HCEC 1CT (cell line): ENCODE measurements around the gene CLINT1.

Experiments used
- DNase-seq: peaks from one replicate; pipeline ENCODE4 v3.0.0-alpha.2; 2017

The CLINT1 gene

DNA sequence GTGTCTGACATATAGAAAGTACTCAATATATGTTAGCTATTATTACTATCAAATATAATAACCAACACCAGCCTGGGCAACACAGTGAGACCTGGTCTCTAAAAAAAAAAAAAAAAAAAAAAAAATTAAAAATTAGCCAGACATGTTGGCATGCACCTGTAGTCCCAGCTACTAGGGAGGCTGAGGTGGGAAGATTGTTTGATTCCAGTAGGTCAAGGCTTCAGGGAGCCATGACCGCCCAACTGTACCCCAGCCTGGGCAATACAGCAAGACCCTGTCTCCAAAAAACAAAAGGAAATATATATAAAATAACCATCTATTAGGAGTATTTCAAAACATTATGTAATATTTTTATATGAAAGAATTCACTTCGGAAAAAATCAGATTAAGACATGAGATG, 40.6 kb downstream of the CLINT1 start:
- DNase-seq: no peak

DNA sequence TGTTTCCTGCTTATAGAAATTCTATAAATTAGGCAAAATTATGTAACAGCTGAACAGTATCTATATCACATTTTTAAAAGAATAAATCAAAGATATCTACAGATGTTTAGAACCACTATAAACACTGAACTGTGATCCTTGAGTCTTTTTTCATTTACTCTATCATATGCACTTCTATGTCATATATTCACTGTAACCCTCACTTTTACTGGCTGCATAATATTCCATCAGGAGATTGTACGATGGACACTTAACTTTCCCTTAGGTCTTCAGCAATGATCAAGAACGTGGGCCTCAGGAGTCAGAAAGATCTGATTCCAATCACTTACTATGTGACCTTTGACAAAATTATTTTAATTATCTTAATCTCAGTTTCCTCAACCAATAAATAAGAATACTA, 41.0 kb downstream of the CLINT1 start:
- no peak for DNase-seq

DNA sequence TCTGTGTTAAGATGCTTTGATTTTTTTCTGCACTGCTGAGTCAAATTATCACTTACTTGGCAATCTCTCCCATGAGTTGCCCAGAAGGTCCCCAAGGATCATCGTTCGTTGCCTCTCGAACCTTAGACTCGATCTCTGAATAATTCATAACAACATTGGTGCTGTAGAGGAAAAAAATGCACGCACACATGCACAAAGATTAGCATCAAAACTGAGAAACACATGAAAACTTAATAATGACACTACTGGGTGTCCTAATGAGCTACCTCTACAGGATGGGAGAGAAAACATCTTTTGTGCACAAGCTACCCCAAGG, 41.6 kb downstream of the CLINT1 start:
- DNase-seq: no peak

DNA sequence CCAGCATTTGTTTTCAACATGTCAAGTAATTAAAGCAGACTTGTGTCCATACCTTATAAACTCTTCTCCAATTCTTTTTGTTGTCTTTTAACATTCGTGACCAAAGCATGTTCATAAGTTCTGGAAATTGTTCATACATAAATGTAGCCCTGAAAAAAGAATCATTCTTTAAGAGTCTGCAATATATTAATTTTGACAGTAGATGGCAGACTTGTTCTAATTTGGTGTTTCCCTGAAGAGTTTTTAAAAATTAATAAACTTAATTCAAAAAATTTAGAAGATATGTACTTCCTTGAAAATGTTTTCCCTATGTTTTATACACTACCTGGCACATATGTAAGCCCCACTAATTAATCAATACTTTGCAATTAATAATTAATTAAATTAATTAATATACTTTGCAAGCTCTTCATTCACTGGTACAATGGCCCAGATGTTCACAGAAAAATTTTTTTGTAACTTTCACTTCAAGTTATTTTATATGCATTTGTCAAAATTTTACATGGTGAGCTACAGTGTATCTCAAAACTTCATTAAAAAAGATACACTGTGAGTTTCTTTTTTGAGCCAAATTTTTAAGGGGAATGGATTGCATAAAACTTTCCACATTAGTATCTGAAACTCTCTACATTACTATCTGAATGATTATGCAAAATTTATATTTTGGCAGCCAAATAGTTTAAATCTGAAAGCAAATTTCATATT, 42.1 kb downstream of the CLINT1 start:
- DNase-seq: peak; percentile 33

DNA sequence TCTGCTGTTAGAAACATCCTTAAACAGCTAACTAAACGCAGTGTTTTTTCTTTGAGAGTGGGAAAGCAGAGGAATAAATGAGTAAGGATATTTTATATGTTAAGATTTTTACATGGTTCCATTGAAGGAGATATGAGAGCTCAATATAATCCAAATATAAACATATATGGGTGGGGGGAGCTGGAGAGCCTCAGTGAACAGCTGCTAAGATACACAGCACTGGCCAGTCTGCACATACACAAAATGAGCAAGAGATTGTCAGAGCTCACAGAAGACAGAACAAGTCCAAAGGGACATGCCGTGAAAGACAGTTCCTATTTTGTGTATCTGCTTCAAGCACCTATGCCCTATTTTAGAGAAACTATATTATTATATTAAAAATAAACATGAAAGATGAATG, 46.9 kb downstream of the CLINT1 start:
- DNase-seq: no peak

DNA sequence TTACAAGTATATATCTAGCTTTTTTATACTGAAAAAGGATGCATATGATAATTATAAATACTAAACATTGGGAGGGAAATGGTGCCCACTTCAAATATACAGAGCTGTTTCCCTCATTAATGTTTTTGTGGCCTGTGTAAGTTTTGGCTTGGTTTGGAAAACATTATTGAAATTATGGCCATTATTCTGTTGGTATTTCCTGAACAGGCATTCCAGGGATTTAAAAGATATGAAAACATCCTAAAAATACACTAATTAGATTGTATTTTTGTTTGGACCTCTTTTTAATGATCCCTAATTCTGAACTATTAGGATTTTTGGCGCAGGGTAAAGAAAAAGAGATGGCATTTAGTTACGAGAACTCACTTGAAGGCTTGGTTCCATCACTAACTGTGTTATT, 50.9 kb downstream of the CLINT1 start:
- no peak for DNase-seq

DNA sequence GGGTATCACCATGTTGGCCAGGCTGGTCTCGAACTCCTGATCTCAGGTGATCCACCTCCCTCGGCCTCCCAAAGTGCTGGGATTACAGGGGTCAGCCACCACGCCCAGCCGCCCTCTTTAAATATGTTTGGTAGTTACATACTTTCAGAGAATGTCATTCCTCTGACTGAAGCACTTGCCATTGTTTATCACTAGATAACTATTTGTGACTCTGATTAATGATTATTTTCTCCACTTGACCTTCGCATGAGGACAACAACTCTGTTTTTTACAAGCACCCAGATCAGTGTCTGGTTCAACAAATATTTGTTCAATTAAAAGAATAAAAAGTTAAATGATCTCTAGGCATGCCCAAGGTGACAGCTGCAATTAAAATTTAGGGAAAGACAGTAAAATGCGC, 56.2 kb downstream of the CLINT1 start:
- no peak for DNase-seq

DNA sequence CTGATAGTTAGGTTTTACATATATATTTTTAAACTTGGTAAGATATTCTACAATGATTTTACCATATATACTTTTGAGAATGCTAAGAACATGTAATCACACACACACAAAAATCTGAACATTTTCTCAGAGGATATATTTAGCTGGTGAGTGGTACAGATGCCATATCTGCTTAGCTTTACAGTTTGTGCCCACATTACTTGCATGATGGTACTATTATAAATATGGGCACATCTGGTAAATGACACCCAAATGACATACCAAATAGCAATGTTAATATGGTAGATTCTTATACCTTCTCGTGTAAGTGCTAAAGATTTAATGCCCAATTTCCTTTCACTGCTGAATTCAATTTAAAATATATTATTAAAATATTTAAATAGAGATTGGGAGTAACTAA, 58.8 kb downstream of the CLINT1 start:
- no peak for DNase-seq

DNA sequence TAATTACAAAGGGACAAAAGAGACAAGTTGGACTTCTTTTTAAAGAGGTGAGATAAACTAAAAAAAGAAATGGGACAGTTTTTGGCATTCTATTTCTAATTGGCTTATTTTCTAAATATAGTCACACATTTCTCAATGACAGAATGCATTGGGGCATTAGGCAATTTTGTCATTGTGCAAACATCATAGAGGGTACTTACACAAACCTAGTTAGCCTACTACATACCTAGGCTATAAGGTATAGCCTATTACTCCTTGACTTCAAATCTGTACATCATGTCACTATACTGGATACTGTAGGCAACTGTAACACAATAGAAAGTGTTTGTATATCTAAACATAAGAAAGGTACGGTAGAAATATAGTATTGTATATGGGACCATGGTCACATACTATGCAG, 59.4 kb downstream of the CLINT1 start:
- no peak for DNase-seq

DNA sequence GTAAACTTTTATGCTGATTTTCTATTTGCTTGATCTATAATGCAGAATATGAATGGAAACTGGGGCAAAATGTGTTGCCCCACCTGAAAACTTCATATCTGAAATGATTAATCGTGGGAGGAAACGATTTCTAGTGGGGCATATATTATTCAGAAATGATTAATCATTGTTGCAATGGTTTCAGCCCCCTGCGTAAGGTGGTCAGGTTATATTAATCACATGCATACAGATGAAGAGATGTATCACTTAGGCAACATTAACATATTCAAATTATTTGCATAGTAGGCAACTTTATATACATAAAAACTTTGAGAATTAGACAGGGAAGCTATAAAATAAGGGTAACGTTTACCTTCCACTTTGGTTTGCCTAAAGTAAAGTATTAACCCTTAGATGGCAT, 65.6 kb downstream of the CLINT1 start:
- no peak for DNase-seq

DNA sequence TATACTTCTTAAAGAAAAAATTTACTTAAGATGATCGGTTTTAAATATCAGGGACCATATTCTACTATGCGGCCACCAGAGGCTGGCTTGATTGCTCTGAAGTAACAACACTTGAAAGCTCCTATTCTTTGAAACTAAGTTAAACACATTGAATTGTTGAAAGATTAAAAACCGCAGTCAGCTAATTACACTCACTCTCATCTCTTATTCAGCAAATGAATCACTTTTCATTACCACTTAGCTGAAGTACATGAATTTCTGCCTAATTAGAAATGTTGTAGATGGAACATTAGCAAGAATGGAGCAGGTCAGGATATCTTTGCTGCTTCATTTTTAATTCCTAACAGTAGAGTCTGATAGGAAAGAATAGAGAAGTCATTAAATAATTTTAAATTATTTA, 73.1 kb downstream of the CLINT1 start:
- no peak for DNase-seq

DNA sequence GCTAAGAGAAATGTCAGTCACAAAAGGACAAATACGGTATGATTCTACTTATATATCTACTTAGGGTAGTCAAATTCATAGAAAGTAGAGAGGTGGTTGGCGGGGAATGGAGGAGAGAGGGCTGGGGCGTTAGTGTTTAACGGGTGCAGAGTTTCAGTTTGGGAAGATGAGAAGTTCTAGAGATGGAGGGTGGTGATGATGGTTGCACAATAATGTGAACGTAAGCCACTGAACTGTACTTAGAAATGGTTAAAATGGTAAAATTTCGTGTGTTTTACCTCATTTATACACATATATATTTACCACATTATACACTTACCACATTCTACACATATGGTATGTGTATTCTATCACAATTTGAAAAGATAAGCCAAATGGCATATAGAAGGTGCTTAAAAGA, 79.7 kb downstream of the CLINT1 start:
- no peak for DNase-seq

DNA sequence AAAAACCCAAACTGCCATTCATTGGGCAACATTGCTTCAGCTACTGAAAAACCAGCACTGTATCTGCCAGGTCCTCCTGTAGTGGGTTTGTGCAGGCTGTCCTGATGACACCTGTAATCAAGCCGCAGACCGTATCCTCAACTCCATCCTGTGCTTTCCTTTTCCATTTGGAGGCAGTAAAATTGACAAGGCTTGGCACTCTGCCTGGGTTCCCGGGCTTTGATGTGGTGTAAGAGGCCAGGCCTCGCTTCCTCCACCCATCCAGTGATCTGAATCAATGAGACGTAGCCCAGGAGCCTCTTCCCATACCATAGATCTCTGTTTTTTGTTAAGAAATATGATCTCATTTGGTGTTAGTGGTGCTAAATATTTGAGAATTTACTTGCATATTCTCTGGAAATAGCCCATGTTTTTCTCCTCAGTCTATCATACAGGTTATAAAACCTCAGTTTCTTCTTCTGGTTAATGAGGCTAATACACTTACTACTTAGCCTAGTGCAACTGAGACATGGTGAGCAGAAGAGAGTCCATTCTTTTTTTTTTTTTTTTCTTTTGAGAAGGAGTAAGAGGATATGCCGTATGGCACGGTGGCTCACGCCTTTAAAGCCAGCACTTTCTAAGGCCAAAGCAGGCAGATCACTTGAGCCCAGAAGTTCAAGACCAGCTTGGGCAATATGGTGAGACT, 80.7 kb downstream of the CLINT1 start:
- DNase-seq: peak; percentile 9

DNA sequence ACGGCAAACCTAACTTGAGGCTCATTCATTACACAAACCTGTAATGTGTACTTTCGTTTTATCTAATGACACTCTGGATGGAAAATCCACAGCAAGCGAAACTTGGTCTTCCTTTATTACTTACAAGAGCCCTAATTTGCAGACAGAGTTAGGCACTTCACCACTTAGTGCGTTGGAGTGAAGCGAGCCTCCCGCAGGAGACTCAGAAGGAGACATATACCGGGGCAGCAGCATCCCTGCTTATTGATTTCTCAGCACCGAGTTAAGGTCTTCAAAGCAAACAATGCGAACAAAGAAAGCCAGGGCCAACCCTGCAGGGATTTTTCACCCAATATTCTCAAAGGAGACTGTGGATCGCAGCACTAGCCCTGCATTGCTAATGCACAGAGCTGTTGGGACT, 86.8 kb downstream of the CLINT1 start:
- DNase-seq: no peak

DNA sequence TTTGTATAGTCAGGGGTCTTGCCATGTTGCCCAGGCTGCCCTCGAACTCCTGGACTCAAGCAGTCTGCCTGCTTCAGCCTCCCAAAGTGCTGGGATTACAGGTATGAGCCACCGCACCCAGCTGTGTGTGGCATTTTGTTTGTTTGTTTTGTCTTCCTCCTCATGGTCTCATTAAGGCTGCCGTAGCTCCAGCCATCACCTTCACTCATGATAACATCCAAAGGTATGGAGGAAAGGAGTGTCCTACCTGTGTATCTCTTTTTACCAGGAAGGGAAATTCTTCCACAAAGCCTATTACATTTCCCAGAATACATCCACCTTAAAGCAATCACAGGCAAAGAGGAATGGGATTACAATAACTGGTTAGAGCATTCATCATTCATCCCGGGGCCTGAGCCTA, 88.3 kb downstream of the CLINT1 start:
- DNase-seq: no peak

DNA sequence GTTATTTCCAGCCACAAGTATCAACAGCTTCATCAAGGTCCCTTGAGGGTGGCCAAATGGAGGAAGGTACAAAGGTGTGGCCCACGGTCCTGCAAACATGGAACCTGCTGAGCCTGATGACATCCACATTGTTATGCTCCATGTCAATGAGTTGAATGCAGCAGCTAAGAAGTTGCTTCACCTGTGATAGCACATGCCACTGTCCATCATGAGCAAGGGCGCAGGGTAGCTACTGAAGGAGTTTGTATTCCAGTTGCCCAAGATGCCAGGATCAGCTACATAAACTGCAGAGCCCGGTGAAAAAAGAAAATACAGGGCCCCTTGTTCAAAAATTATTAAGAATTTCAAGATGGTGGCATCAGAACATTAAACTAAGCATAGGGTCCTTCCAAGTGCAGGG, 91.3 kb downstream of the CLINT1 start:
- no peak for DNase-seq

DNA sequence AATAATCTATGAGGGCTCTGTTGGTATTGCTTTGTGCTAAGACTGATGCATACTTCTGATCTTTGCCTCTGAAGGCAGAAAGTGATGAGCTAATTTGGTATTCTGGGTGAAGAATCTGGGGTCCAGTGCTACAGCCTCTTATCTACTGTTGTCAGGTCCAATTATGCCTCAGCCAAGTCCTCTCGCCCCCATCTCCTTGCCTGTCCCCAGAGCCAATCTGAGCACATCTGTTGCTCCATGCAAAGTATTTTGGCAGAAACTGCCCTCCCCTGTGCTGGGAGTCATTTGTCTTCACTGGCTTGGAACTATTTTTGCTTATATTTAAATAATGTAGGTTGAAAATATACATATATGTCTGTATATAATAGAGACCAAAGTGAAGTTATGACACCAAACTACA, 92.0 kb downstream of the CLINT1 start:
- DNase-seq: no peak

DNA sequence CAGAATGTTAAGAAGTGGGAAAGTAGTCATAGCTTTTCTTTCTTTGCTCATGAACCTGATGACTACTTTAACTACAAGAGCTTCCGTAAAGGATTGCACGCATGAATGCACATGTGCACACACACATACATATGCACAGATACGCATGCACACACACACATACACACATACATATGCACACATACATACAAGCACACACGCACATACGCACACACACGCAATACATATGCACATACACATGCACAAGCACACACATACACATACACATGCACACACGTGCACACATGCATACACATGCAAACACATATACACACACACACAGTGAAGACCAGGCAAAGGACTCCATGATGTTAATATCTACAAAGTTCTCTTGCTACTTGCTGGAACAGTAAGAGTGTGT, 92.5 kb downstream of the CLINT1 start:
- no peak for DNase-seq

DNA sequence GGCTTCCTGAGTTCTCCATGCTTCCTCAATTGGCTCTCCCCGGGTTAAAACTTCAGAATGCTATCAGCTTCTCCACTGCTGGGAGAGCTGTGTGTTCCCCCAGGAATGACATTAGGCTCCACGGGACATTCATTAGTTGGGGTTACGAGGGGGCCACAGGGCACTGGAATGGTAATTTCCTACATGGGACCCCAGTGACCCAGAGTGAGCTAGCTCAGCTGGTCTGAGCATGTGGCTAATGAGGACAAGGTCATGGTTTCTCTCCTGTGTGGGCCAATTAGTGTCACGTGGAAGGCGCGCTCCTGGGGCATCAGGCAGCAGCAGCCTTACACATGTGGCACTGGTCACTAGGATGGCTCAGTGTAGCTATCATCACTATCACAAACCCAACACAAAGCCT, 94.4 kb downstream of the CLINT1 start:
- no peak for DNase-seq

DNA sequence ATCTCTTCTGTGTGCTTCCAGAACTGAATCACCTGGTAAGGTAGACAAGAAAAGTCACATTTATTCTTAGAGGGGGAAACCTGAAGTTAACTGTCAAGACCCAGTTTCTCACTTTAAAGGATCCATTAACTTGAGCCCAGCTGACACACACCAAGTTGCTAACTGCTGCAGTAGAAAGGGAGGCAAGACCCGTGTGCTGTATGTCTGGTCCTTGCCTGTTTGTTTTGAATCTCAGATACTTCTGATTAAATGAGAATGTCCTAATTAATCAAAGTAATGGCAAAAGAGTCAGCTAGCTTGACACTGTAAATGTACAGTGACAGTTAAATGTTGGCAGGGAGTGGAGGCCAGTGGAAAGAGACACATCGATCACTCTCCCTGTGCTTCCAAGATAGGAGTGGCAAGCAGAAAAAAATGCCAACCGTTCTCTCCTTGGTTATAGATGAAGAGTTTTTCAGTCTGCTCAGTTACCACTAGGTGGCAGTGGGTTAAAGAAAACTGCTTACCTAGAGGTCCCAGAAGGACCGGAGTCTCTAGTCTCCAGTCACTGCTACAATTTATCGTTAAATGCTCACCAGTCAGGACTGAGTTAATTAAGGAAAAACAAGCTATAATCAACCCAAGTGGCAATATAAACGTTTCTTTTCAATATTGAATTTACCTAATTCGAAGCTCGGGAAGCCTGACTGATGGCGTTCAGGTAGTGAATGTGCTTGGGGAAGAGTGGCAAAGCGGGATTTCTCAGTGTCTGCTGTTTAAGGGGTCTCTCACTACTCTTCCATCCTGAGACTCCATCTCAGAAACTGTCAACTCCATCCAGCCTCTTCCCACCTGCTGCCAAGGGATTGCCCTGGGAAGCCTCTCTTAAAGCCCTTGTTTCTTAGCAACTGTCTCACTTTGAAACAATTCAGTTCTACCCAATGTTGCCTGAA, 97.0 kb downstream of the CLINT1 start:
- DNase-seq: peak; percentile 60

DNA sequence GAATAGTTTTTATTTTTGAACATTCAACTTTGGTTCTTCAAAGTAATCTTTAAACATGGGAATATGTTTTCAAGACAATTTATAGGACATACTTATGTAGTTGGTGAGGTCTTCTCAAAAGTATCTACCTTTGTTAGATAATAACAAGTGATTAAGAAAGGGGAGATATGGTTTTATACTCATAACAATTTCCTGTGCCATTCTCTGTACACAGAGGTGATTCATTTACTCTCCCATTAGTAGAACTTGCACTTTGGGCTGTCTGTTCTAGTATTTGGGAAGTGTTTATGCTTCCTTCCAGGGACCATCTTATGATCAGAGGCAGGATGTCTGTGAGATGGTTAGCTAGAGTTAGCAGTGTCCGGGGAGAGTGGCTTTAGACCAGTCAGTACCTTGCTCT, 100.2 kb downstream of the CLINT1 start:
- no peak for DNase-seq

DNA sequence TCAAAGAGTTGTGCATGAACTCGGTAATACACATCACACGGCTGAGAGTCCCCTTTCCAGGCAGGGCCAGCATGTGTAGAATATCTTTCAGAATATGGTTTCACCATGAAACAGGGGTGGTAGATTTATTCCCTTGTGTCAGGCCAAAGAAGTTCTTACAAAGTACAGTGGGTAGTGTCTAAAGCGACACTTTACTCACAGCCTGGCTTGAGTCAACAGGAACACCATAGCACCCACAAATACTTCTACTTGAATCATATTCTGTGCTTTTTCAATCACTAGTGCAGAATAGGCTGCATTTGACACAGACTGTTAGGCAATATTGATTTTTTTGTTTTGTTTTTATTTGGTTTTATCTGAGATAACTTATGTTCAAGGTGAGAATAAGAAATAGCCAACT, 102.8 kb downstream of the CLINT1 start:
- DNase-seq: no peak

DNA sequence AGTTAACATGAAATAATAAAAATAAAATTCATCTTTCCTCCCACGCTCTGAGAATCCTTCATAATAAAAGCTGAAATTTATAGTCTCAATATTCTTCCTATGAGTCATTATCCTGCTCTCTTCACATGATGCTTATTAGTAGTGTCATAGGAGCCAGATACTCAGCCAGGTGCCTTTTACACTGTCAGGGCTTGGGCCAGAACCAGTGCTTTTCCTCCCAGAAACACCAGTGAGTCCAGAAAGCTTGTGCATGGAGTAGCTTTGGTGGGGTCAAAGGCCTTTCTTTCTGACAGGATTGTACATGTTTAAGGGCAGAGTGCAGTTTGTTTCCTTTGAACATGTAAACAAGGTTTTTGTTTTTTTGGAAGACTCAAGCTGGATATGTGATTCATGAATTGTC, 108.6 kb downstream of the CLINT1 start:
- DNase-seq: peak; percentile 86

DNA sequence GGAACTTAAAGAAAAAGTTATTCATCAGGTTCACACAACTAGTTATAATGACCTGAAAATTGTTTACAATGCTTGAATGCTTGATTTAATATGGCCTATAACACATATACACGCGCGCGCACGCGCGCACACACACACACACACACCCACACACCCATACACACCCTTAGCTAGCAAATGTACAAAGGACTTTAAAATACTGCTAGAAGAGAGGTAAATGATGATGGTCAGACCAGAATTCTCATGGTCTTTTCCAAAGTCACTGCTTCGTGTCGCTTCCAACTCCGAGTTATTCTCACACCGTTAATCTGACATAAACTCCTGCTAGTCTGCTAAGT, 109.5 kb downstream of the CLINT1 start:
- no peak for DNase-seq
